ENCODE results near the gene CAMSAP3.

Gene CAMSAP3

DNA sequence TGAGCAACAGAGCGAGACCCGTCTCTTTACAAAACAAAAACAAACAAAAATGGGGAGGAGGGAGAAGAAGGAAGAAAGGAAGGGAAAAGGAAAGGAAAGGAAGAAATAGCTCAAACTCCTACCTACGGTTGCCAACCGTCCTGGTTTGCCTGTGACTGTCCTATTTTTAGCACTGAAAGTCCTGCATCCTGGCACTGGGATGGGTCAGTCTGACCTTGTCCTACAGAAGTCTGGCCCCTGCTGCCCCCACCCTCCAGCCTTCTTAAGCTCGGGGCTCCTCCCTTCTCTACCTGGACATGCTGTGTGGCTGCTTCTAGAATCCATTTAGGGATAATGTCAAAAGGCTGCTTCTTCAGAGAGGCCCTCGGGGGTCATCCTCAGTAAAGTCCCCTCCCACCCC lies 40.0 kb downstream of the CAMSAP3 start:
- H3K27me3 ChIP-seq (replicated peaks; ENCODE audit: control insufficient read depth, insufficient read depth, low read length): no peaks in the 10 kb centered on the region
- DNase-seq (ENCODE audit: extremely low read depth, insufficient read length): no peak
- TF ChIP-seq CTCF (IDR thresholded peaks at IDR 0.05; ENCODE audit: insufficient read depth, low read length, poor library complexity, severe bottlenecking): no peak
- H3K36me3 ChIP-seq (ENCODE audit: control insufficient read depth, insufficient read depth, low read length): peaks cover 4% of the 10 kb centered on the region
- H3K4me3 ChIP-seq (replicated peaks; ENCODE audit: low read depth, low read length): no peak overlapping the region

DNA sequence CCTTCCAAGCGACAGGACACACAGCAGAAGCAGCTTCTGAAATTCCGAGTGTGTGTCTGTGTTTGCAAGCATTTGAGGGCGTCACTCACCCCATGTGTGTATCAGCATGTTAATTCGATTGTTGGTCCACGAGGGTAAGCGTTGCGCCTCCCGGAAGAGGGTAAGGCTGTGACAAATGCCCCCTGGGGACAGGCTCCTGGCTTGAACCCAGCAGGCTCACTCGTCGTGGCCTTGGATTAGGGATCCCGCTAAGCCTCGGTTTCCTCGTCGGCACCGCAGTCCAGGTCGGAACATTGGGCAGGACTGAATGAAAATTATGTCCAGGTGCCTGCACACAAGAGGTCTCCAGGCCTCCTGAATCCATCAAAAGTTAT lies 40.6 kb downstream of the CAMSAP3 start:
- Histone ChIP-seq H3K4me3 (replicated peaks; ENCODE audit: low read depth, low read length) (peak overlapping the region; percentile 90), H3K27me3 (replicated peaks; ENCODE audit: control insufficient read depth, insufficient read depth, low read length) (no peaks in the 10 kb centered on the region), H3K36me3 (ENCODE audit: control insufficient read depth, insufficient read depth, low read length) (peaks cover 6% of the 10 kb centered on the region)
- TF ChIP-seq CTCF (IDR thresholded peaks at IDR 0.05; ENCODE audit: insufficient read depth, low read length, poor library complexity, severe bottlenecking): no peak
- no peak for DNase-seq (ENCODE audit: extremely low read depth, insufficient read length)

GRCh38 chr19:7636691-7637373 lies 41.2 kb downstream of the CAMSAP3 start, which contains the start of gene STXBP2:
STXBP2 (plus strand) TSS chr19:7637110; CDS start chr19:7637150, 40 bp downstream.
- Histone ChIP-seq H3K4me3 (replicated peaks; ENCODE audit: low read depth, low read length) (peak within 1 kb of the TSS; percentile 90), H3K27me3 (replicated peaks; ENCODE audit: control insufficient read depth, insufficient read depth, low read length) (no peaks in the 10 kb centered on the region), H3K36me3 (ENCODE audit: control insufficient read depth, insufficient read depth, low read length) (peaks cover 6% of the 10 kb centered on the region)
- DNase-seq (ENCODE audit: extremely low read depth, insufficient read length): peak; percentile 89
- no peak for TF ChIP-seq CTCF (IDR thresholded peaks at IDR 0.05; ENCODE audit: insufficient read depth, low read length, poor library complexity, severe bottlenecking)

DNA sequence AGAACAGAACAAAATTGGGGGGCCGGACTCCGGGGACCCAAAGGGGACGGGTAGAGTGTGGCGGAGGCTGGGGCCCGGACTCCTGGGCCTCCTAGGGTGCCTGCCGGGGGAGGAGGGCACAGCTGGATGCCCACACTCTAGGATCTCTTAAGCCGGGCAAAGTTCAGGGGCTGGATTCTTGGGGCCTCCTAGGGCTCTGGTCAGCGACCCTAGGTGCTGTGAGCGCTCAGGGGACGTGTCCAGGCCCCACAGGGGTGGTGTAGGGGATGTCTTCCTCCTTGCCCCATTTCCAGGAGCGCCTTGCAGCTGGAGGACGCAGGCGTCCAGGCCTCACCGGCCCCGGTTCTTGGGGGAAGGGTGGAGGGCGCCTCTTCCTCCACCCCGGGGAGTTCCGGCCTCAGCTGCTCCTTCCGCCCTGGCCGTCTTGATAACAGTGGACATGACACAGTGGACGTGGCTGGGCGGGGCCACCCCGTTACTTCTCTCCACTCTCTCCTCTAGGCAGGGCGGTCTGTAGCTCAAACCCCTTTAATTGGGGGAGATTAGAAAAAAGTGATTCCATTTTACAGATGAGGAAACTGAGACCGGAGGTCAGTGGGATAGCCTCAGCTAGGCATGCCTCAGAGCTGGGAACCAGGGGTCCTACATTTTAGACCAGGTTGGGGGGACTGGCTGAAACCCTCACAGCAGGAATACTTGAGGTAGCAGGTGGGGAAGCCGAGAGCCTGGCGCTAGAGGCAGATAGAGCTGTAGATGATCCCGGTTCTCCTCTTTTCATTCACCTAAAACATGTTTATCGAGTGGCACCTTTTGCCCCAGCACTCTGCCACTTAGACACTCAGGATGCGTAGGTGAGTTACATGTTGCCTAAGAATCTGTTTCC lies 42.0 kb downstream of the CAMSAP3 start:
- peak; percentile 55 for DNase-seq (ENCODE audit: extremely low read depth, insufficient read length)
- no peak for TF ChIP-seq CTCF (IDR thresholded peaks at IDR 0.05; ENCODE audit: insufficient read depth, low read length, poor library complexity, severe bottlenecking)
- Histone ChIP-seq H3K27me3 (replicated peaks; ENCODE audit: control insufficient read depth, insufficient read depth, low read length) (no peaks in the 10 kb centered on the region), H3K36me3 (ENCODE audit: control insufficient read depth, insufficient read depth, low read length) (peaks cover 11% of the 10 kb centered on the region), H3K4me3 (replicated peaks; ENCODE audit: low read depth, low read length) (peak overlapping the region; percentile 90)

DNA sequence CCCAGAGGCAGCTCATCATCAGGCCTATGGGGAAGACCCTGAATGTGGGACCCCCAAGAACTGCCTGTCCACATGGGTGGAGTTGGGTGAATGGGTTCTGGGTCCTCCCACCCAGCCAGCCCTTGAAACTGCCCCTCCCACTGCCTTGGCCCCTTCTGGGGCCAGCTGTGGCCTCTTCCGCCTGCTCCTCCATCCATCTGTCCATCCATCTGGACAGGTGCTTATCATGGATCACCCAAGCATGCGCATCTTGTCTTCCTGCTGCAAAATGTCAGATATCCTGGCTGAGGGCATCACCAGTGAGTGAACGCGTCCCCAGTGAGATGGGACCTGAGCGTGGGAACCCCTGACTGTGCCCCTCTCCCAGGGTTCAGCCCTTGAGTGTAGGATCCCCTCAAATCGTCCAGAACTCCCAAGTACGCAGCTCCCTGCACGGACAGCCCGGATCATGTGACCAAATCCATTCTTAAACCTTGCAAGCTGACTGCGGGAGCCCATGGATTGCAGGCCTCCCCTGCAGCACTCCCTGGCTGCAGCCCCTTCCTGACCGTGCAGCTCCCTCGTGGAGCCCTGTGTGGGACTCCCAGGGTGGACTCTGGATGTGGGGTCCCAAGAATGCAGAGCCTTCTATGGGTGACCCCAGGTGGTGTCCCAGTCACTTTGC lies 43.3 kb downstream of the CAMSAP3 start:
- no peak for TF ChIP-seq CTCF (IDR thresholded peaks at IDR 0.05; ENCODE audit: insufficient read depth, low read length, poor library complexity, severe bottlenecking)
- H3K4me3 ChIP-seq (replicated peaks; ENCODE audit: low read depth, low read length): no peak overlapping the region
- DNase-seq (ENCODE audit: extremely low read depth, insufficient read length): no peak

More for the DNA sequence above, 43.3 kb downstream of the CAMSAP3 start:
- H3K27me3 ChIP-seq (replicated peaks; ENCODE audit: control insufficient read depth, insufficient read depth, low read length): no peaks in the 10 kb centered on the region
- H3K36me3 ChIP-seq (ENCODE audit: control insufficient read depth, insufficient read depth, low read length): peaks cover 12% of the 10 kb centered on the region
